ENCODE results near the gene AMN. TPM values are rescaled to one million over a fixed set of nuclear protein-coding genes. Genes with fewer than 3 reads are reported as not detected.

AMN gene
- total and polyA plus RNA-seq, 9 of the 15 experiments (the other 6 are each of a cell fraction or from before 2014, with no cell fraction given), result 0.04 to 0.14 TPM; not detected in 7

DNA sequence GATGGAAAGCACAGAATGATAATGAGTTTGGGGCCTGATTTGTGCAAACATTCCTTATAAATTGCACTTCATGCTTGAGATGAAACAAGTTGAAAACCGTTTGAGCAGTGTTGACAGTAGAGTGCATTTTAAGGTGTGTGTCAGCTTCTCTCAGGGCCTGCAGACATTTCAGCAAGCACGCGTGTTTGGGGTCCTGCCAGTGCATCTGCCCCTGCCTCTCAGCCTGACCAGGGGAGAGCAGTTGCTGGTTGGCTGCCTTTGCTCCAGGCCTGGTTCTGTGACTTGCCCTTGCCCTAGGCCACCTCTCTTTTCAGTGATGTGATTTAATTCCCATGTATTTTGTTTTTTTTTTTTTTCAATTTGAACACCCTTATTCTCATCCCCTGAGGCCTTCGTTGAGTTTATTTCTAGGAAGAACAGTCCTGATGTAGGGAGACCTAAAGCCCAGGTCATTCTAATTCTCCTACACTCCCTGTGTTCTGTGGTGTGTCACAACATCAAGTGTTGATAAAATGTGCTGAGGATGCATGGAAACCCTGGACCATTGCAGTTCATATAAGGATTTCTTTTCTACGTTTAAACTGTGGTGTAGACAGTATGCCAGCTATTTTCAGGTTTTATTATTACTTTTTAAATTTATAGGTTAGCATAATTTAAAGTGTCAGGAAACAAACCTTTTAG, 40.1 kb upstream of the AMN start:
- BruUV-seq (replicated peaks), result no TSS peak
- intact Hi-C loops (cut with micrococcal nuclease) (no loop called here), in situ Hi-C loops (cut with MboI) (no loop called here)
- no peak overlapping the region for H3K4me3 ChIP-seq
- CTCF ChIA-PET (ENCODE audit: low intra/inter-chr PET ratio), result no interaction called here
- no peaks in the 10 kb centered on the region for H3K9me3 ChIP-seq (replicated peaks; ENCODE audit: control insufficient read depth, insufficient read depth, low read depth, low read length)
- no peaks in the 10 kb centered on the region for H3K4me1 ChIP-seq (replicated peaks in 1 of 2; ENCODE audit: control insufficient read depth in 2 of 2, insufficient read depth in 2 of 2, low read length in 2 of 2)
- 0 out of 4 replicates have a peak overlapping the region, but pooled peaks of 1 of the 2 experiments have one; percentile 45 for H3K9ac ChIP-seq (ENCODE audit: insufficient read depth in 1 of 2, low read depth in 2 of 2, low read length in 2 of 2)
- H3K79me2 ChIP-seq (ENCODE audit: control insufficient read depth, insufficient read depth, low read length), result no peaks in the 10 kb centered on the region
- H4K20me1 ChIP-seq (replicated peaks; ENCODE audit: control insufficient read depth, insufficient read depth, low read length), result no peaks in the 10 kb centered on the region
- DNase-seq (ENCODE audit: extremely low read depth in 1 of 4, low spot score in 3 of 4), result no peak
- no peak overlapping the region for H3K27ac ChIP-seq (ENCODE audit: extremely low read depth, low read depth, low read length)
- H3K9me1 ChIP-seq (ENCODE audit: control insufficient read depth, insufficient read depth, low read length), result no peaks in the 10 kb centered on the region
- 43% methylated on average over 2 of the region's 5 CpGs for WGBS (ENCODE audit: insufficient coverage, low coverage, missing lambda C conversion rate)
- H3K27me3 ChIP-seq (ENCODE audit: control insufficient read depth in 2 of 2, insufficient read depth in 2 of 2, low read length in 2 of 2), result no peaks in the 10 kb centered on the region
- H3K4me2 ChIP-seq (ENCODE audit: insufficient read depth, low read length), result no peak overlapping the region
- H2AFZ ChIP-seq (ENCODE audit: low read depth, low read length), result no peak overlapping the region
- peaks cover 12% of the 10 kb centered on the region; the same call in 2 of the 3 replicates for H3K36me3 ChIP-seq (ENCODE audit: control insufficient read depth, insufficient read depth, low read length)
- FAIRE-seq, result no peak
- POLR2A ChIA-PET, result no interaction called here
- no peak for ATAC-seq
- no peak for TF ChIP-seq DMBX1 (CRISPR knock-in tag; IDR thresholded peaks at IDR 0.05; ENCODE audit: borderline replicate concordance)
- TF ChIP-seq TAF1 (IDR thresholded peaks at IDR 0.05; ENCODE audit: control insufficient read depth, extremely low read depth, insufficient read depth, low read length, severe bottlenecking), result no peak
- TF ChIP-seq NFATC3 (IDR thresholded peaks at IDR 0.05), result no peak
- TF ChIP-seq KLF16 (IDR thresholded peaks at IDR 0.05), result no peak
- TF ChIP-seq FOXJ3 (CRISPR knock-in tag; IDR thresholded peaks at IDR 0.05), result no peak
- TF ChIP-seq, protein P1, sequence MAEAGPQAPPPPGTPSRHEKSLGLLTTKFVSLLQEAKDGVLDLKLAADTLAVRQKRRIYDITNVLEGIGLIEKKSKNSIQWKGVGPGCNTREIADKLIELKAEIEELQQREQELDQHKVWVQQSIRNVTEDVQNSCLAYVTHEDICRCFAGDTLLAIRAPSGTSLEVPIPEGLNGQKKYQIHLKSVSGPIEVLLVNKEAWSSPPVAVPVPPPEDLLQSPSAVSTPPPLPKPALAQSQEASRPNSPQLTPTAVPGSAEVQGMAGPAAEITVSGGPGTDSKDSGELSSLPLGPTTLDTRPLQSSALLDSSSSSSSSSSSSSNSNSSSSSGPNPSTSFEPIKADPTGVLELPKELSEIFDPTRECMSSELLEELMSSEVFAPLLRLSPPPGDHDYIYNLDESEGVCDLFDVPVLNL (CRISPR knock-in tag; IDR thresholded peaks at IDR 0.05; ENCODE audit: low read depth), result no peak
- TF ChIP-seq, protein P2, sequence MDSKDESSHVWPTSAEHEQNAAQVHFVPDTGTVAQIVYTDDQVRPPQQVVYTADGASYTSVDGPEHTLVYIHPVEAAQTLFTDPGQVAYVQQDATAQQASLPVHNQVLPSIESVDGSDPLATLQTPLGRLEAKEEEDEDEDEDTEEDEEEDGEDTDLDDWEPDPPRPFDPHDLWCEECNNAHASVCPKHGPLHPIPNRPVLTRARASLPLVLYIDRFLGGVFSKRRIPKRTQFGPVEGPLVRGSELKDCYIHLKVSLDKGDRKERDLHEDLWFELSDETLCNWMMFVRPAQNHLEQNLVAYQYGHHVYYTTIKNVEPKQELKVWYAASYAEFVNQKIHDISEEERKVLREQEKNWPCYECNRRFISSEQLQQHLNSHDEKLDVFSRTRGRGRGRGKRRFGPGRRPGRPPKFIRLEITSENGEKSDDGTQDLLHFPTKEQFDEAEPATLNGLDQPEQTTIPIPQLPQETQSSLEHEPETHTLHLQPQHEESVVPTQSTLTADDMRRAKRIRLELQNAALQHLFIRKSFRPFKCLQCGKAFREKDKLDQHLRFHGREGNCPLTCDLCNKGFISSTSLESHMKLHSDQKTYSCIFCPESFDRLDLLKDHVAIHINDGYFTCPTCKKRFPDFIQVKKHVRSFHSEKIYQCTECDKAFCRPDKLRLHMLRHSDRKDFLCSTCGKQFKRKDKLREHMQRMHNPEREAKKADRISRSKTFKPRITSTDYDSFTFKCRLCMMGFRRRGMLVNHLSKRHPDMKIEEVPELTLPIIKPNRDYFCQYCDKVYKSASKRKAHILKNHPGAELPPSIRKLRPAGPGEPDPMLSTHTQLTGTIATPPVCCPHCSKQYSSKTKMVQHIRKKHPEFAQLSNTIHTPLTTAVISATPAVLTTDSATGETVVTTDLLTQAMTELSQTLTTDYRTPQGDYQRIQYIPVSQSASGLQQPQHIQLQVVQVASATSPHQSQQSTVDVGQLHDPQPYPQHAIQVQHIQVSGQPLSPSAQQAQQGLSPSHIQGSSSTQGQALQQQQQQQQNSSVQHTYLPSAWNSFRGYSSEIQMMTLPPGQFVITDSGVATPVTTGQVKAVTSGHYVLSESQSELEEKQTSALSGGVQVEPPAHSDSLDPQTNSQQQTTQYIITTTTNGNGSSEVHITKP (IDR thresholded peaks at IDR 0.05; ENCODE audit: partially characterized antibody), result no peak
- TF ChIP-seq ZNF444 (CRISPR knock-in tag; IDR thresholded peaks at IDR 0.05), result no peak
- no peak for TF ChIP-seq CHD2 (IDR thresholded peaks at IDR 0.05; ENCODE audit: low read depth, low read length)
- no peak for TF ChIP-seq FUS (optimal IDR thresholded peaks at IDR 0.05; ENCODE audit: low read depth, low read length)
- TF ChIP-seq CHCHD3 (CRISPR knock-in tag; IDR thresholded peaks at IDR 0.05), result no peak
- no peak for TF ChIP-seq BRD9 (IDR thresholded peaks at IDR 0.05; ENCODE audit: low read depth, partially characterized antibody)
- TF ChIP-seq XRCC5 (IDR thresholded peaks at IDR 0.05; ENCODE audit: low read depth, low read length), result no peak
- TF ChIP-seq ZNF165 (CRISPR knock-in tag; IDR thresholded peaks at IDR 0.05; ENCODE audit: borderline replicate concordance), result no peak
